Esophagus muscularis mucosa (tissue), 4 donors: ENCODE data around the gene ZNF3. TPM values are rescaled to one million over a fixed set of nuclear protein-coding genes. Genes with fewer than 3 reads are reported as not detected.

Experiments
- DNase-seq: peaks from one replicate; pipeline ENCODE4 v3.0.0-alpha.2; 2017; ENCODE audit errors: extremely low spot score
- H3K27ac ChIP-seq, 4 donors: fragments of 200-600 bp; sonication (generic); replicated peaks in 1 of 4; 1 replicate in 3 of 4; 2 replicates in 1 of 4; pipeline ENCODE4 v1.5.1; 2016 to 2019; ENCODE audit warnings: mild to moderate bottlenecking in 1 of 4
- H3K27me3 ChIP-seq, 4 donors: fragments of 200-600 bp; sonication (generic); one replicate each; pipeline versions ENCODE4 v1.5.1 to v1.6.0; 2016 to 2019
- H3K36me3 ChIP-seq, 4 donors: fragments of 200-600 bp; sonication (generic); one replicate each; pipeline ENCODE4 v1.5.1; 2016 to 2019
- H3K4me1 ChIP-seq, 4 donors: fragments of 200-600 bp; sonication (generic); one replicate each; pipeline ENCODE4 v1.5.1; 2016 to 2019
- H3K4me3 ChIP-seq, 4 donors: fragments of 200-600 bp; sonication (generic); 1 replicate in 2 of 4; 2 replicates in 2 of 4; pipeline ENCODE4 v1.5.1; 2016 to 2019; ENCODE audit warnings: mild to moderate bottlenecking in 4 of 4, moderate library complexity in 1 of 4
- H3K9me3 ChIP-seq, 4 donors: fragments of 200-600 bp; sonication (generic); 1 replicate in 3 of 4; 2 replicates in 1 of 4; pipeline ENCODE4 v1.5.1; 2016 to 2019
- EP300 ChIP-seq: sonication (generic); formaldehyde crosslinking; IDR thresholded peaks from one replicate; pipeline ENCODE4 v1.6.1; 2017; ENCODE audit warnings: antibody characterized with exemption
- POLR2A ChIP-seq: fragments of 450-650 bp; IDR thresholded peaks from one replicate; pipeline ENCODE4 v1.6.1; 2017; ENCODE audit warnings: antibody characterized with exemption, moderate library complexity, mild to moderate bottlenecking, low read depth
- POLR2AphosphoS5 ChIP-seq, 2 donors: sonication (generic); formaldehyde crosslinking; IDR thresholded peaks; one replicate each; pipeline ENCODE4 v1.6.1; 2017; ENCODE audit warnings: antibody characterized with exemption in 2 of 2
- WGBS: methylation state at CpG from one replicate; pipeline ENCODE4 v1.1.5; 2018; 5-methylcytosine and 5-hydroxymethylcytosine counted together
- intact Hi-C: fragments of 100-400 bp; cut with DNase I; formaldehyde crosslinking; loops from one replicate; pipeline ENCODE4 v1.15.1; 2023
- total RNA-seq, 4 donors: library from RNA; depleted of rRNA; stranded (reverse); fragments of >200 nt; gene quantifications; one replicate each; pipeline versions ENCODE4 v1.1.0 to v1.2.1, GENCODE V29; 2016
- TF ChIP-seq, protein P1 (sequence below), 3 experiments: fragments of 200-600 bp in 2 of 3; fragments of 450-650 bp in 1 of 3; sonication (generic) in 2 of 3; IDR thresholded peaks; one replicate each; pipeline ENCODE4 v1.5.1; 2017 to 2019; ENCODE audit warnings: antibody characterized with exemption in 3 of 3, mild to moderate bottlenecking in 2 of 3, moderate library complexity in 1 of 3

The ZNF3 gene
- total RNA-seq, 4 donors from 2014 or later, result 15.6 to 25.3 (median 20.7) TPM

DNA sequence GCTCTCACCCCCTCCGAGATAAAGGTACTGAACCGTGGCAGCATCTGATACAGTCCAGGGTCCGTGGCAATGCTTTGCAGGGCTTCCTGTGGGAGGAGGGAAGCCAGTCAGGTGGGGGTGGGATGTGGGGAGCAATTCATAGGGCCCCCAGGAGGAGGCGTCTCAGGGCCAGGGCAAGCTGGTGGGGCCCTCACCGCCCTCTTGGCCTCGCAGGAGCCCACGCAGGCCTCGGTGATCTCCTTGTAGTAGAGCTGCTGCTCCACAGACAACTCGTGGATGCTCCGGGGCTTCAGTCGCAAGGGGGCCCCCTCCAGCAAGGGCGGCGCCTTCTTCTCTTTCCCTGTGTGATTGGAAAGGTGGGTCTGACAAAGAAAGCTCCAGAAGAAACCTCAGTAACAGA, 30.4 kb upstream of the ZNF3 start:
- Histone ChIP-seq H3K9me3 (no peaks in the 10 kb centered on the region), H3K27ac (no peak overlapping the region), H3K27me3 (no peaks in the 10 kb centered on the region), H3K36me3 (peaks cover 30 to 82% (median 74%) of the 10 kb centered on the region in 4 donors), H3K4me3 (no peak overlapping the region), H3K4me1 (no peaks in the 10 kb centered on the region)
- WGBS, result 78% methylated on average over 7 of the region's 13 CpGs
- TF ChIP-seq EP300, result no peak
- TF ChIP-seq POLR2A, result no peak
- TF ChIP-seq, protein P1, sequence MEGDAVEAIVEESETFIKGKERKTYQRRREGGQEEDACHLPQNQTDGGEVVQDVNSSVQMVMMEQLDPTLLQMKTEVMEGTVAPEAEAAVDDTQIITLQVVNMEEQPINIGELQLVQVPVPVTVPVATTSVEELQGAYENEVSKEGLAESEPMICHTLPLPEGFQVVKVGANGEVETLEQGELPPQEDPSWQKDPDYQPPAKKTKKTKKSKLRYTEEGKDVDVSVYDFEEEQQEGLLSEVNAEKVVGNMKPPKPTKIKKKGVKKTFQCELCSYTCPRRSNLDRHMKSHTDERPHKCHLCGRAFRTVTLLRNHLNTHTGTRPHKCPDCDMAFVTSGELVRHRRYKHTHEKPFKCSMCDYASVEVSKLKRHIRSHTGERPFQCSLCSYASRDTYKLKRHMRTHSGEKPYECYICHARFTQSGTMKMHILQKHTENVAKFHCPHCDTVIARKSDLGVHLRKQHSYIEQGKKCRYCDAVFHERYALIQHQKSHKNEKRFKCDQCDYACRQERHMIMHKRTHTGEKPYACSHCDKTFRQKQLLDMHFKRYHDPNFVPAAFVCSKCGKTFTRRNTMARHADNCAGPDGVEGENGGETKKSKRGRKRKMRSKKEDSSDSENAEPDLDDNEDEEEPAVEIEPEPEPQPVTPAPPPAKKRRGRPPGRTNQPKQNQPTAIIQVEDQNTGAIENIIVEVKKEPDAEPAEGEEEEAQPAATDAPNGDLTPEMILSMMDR (IDR thresholded peaks at IDR 0.05), result no peak
- TF ChIP-seq POLR2AphosphoS5 (IDR thresholded peaks at IDR 0.05), result no peak
- intact Hi-C loops, result no loop called here
- DNase-seq, result no peak

DNA sequence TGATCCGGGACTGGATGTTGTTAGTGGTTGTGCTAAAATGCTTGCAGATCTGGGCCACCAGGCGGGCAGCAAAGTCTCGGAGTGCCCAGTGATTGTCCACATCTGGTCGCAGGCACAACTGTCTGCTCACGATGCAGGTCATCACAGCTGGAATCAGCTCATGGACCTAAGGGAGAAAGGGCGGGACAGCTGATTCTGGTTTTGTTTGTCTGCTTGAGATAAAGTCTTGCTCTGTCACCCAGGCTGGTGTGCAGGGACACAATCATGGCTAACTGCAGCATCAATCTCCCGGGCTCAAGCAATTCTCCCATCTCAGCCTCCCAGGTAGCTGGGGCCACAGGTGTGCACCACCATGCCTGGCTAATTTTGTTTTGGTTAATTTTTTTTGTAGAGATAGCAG, 29.6 kb upstream of the ZNF3 start:
- no peaks in the 10 kb centered on the region for H3K9me3 ChIP-seq
- peaks cover 38 to 89% (median 81%) of the 10 kb centered on the region in 4 donors for H3K36me3 ChIP-seq
- DNase-seq, result no peak
- TF ChIP-seq, protein P1 (IDR thresholded peaks at IDR 0.05), result no peak
- TF ChIP-seq POLR2AphosphoS5 (IDR thresholded peaks at IDR 0.05) (no peak), POLR2A (no peak), EP300 (no peak)
- H3K27me3 ChIP-seq, result no peaks in the 10 kb centered on the region
- no peak overlapping the region for H3K4me3 ChIP-seq
- intact Hi-C loops, result no loop called here
- no peak overlapping the region for H3K27ac ChIP-seq
- H3K4me1 ChIP-seq, result no peaks in the 10 kb centered on the region
- 93% methylated on average over 6 of the region's 7 CpGs for WGBS

DNA sequence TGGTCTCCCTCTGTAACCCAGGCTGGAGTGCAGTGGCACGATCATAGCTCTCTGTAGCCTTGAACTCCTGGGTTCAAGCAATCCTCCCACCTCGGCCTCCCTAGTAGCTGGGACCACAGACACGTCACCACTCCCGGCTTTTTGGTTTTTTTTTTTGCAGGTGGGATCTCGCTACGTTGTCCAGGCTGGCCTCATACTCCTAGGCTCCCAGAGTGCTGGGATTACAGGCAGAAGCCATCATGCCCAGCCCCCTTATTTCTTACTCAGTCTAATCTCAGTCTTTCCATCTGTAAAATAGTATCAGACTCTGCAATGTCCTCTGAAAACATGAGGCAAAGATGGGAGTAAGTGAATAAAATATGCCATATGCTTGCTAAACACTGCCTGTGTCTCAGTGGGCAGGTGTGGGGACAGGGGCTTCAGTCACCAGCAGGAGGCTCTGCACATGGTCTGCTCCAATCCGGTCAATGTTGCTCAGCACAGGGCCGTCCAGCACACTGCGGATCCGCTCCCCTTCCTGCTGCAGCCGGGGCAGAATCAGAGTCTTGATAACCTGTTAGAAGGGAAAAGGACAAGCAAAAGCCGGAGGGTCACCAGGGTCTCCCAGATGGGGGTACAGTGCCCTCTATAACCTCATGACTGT, 28.1 kb upstream of the ZNF3 start:
- Histone ChIP-seq H3K4me3 (no peak overlapping the region), H3K36me3 (peaks cover 53 to 99% (median 96%) of the 10 kb centered on the region in 4 donors), H3K27me3 (no peaks in the 10 kb centered on the region), H3K4me1 (no peaks in the 10 kb centered on the region), H3K9me3 (no peaks in the 10 kb centered on the region), H3K27ac (no peak overlapping the region)
- 85% methylated on average over 12 of the region's 12 CpGs for WGBS
- intact Hi-C loops, result no loop called here
- no peak for DNase-seq
- TF ChIP-seq POLR2AphosphoS5 (IDR thresholded peaks at IDR 0.05) (no peak), EP300 (no peak), POLR2A (no peak)
- TF ChIP-seq, protein P1 (IDR thresholded peaks at IDR 0.05), result no peak

DNA sequence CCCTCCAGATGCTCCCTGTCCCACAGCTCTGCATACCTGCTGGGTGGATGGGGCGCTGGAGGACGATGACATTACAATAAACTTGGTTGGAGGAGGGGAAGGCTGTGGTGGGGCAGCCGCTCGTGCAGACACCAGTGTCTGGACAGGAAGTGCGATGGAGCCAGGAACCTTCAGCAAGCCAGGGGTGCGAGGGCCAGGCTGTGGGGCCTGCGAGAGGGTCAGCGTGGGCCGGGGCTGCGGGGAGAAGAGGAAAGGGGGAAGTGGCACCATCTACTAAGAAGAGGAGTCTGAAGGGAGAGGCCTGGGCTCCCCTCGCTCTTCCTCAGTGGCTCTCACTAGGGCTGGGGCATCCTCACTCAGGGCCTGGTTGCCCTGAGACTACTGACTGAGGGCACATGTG, 26.4 kb upstream of the ZNF3 start:
- H3K27ac ChIP-seq, result no peak overlapping the region
- H3K9me3 ChIP-seq, result no peaks in the 10 kb centered on the region
- peaks cover 0 to 6% (median 2%) of the 10 kb centered on the region in 4 donors for H3K4me1 ChIP-seq
- H3K36me3 ChIP-seq, result peaks cover 60 to 100% (median 99%) of the 10 kb centered on the region in 4 donors
- no peaks in the 10 kb centered on the region for H3K27me3 ChIP-seq
- 80% methylated on average over 10 of the region's 11 CpGs for WGBS
- DNase-seq, result no peak
- H3K4me3 ChIP-seq, result no peak overlapping the region
- TF ChIP-seq EP300 (no peak), POLR2A (no peak), POLR2AphosphoS5 (IDR thresholded peaks at IDR 0.05) (no peak)
- TF ChIP-seq, protein P1 (IDR thresholded peaks at IDR 0.05), result no peak
- intact Hi-C loops, result no loop called here
